ENCODE data around the gene MAP2K2. TPM values are rescaled to one million over a fixed set of nuclear protein-coding genes. Genes with fewer than 3 reads are reported as not detected.

Gene MAP2K2
- total RNA-seq, 4 donors from 2014 or later = 136 to 199 (median 195) TPM

DNA sequence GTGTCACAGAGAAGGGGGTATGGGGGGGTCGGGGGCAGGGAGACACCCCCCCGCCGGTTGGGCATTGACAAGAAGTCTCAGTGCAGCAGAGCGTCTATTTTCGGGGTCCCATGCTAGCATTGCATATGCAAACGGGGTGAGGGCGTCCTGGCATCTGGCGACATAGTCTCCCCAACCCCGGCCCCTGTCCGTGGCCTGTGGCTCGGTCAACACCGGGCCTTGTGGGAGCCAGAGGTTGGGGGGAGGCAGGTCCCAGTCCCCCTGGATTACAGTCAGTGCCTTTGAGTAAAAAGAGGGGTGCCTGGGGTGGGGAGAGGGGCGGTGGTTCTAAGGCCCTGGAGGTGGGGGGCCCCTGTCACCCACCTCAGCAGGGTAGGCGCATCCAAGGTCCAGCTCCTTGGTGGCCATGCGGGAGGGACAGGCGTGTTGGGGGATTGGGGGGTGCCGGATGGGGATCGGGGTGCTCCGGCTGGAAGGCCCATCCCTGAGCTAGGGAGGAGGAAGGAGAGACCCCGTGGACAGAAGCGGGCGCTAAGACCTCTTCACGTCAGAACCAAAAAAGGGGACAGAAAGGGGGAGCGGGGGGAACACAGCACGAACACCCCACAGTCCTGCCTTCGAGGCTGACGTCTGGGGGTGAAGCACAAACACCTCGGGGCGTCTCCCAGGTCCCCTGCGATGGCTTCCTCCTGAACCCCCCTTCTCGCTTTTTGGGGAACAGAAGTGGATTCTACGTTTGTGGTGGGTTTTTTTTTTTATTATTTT, 78.1 kb downstream of the MAP2K2 start:
- Histone ChIP-seq H3K4me1 (peaks cover 12 to 53% (median 23%) of the 10 kb centered on the region in 4 donors), H3K27me3 (no peaks in the 10 kb centered on the region), H3K4me3 (no peak overlapping the region), H3K27ac (no peak overlapping the region), H3K36me3 (peaks cover 0 to 22% (median 11%) of the 10 kb centered on the region in 4 donors), H3K9me3 (no peaks in the 10 kb centered on the region)
- intact Hi-C loops (cut with DNase I; ENCODE audit: low total_unique reads) = no loop called here
- in situ Hi-C loops (cut with MboI; ENCODE audit: low pct_ligation_motif_present in 1 of 4, low pct_unique_long_range_greater_than_20kb in 1 of 4, low sequenced_read_pairs in 3 of 4) = no loop called here
- no peak for DNase-seq
- TF ChIP-seq EP300 (IDR thresholded peaks at IDR 0.05; ENCODE audit: low read depth) = no peak
- TF ChIP-seq POLR2A (IDR thresholded peaks at IDR 0.05) = no peak
- WGBS, 2 donors (ENCODE audit: low coverage in 1 of 2) = 86 to 88% methylated on average over 8 to 32 of the region's 32 CpGs

DNA sequence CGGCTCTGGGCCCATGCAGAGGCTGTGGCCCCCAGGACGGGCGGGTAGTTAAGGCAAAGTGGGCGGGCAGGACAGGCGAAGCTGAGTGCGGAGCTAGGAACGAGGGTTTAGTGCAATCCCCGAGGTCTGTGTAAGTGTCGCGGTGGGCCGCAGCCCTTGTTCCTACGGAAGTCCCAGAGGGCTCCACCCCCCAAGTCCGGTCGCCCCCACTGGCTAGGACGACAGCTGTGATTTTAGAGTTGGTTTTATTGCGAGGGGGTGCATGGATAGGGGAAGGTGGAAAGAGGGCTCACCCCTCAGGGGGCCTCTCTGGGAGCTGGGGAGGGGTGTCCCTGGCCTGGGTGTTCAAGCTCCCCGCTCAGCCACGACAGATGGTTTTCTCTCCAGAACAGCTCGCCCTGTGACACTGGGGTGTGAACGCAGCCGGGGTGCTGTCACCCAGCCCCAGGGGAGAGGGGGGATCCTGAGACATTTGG, 78.9 kb downstream of the MAP2K2 start:
- Histone ChIP-seq H3K27ac (peak overlapping the region in 1 of 4 donors; percentile 13), H3K9me3 (no peaks in the 10 kb centered on the region), H3K27me3 (no peaks in the 10 kb centered on the region), H3K4me1 (peaks cover 10 to 45% (median 19%) of the 10 kb centered on the region in 4 donors), H3K4me3 (no peak overlapping the region), H3K36me3 (peaks cover 0 to 22% (median 11%) of the 10 kb centered on the region in 4 donors)
- WGBS, 2 donors (ENCODE audit: low coverage in 1 of 2) = 76 to 92% methylated on average over 7 to 21 of the region's 21 CpGs
- intact Hi-C loops (cut with DNase I; ENCODE audit: low total_unique reads) (no loop called here), in situ Hi-C loops (cut with MboI; ENCODE audit: low pct_ligation_motif_present in 1 of 4, low pct_unique_long_range_greater_than_20kb in 1 of 4, low sequenced_read_pairs in 3 of 4) (no loop called here)
- TF ChIP-seq EP300 (IDR thresholded peaks at IDR 0.05; ENCODE audit: low read depth) (no peak), POLR2A (IDR thresholded peaks at IDR 0.05) (no peak), POLR2AphosphoS5 (IDR thresholded peaks at IDR 0.05) (no peak)
- TF ChIP-seq, protein P1, sequence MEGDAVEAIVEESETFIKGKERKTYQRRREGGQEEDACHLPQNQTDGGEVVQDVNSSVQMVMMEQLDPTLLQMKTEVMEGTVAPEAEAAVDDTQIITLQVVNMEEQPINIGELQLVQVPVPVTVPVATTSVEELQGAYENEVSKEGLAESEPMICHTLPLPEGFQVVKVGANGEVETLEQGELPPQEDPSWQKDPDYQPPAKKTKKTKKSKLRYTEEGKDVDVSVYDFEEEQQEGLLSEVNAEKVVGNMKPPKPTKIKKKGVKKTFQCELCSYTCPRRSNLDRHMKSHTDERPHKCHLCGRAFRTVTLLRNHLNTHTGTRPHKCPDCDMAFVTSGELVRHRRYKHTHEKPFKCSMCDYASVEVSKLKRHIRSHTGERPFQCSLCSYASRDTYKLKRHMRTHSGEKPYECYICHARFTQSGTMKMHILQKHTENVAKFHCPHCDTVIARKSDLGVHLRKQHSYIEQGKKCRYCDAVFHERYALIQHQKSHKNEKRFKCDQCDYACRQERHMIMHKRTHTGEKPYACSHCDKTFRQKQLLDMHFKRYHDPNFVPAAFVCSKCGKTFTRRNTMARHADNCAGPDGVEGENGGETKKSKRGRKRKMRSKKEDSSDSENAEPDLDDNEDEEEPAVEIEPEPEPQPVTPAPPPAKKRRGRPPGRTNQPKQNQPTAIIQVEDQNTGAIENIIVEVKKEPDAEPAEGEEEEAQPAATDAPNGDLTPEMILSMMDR (IDR thresholded peaks at IDR 0.05) = no peak
- no peak for DNase-seq

DNA sequence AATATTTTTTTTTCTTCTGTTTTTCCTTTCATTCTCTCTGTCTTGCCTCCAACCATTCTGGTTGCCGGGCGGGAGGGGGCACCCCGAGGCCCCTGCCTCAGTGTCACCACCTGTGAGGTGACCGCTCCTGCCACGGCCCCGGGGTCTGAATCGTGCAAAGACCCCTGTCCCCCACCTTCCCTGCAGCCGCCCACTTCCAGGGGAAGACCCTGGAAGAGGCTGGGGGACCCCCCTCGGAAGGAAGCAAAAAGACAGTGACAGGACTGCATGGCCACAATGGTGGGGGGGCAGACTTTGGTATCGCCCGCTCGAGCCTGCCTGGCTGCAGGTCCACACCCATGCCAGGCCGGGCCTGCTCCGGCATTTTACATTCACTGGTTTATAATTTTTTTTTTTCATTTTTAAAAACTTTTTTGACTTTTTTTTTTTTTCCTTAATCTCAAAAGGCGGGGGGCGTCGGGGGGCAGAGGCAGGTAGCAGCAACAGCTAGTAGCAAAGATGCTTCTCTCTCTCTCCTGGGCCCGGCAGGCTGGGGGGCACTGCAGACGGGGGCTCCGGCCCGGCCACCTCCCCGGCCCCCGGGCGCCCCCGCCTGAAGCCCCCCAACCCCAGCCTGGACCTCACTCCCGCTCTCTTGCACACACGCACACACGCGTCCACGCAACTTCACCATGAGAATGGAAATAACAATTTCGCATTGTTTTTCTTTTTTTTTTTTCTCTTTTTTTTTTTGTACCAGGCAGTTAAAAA, 79.8 kb downstream of the MAP2K2 start:
- in situ Hi-C loops (cut with MboI; ENCODE audit: low pct_ligation_motif_present in 1 of 4, low pct_unique_long_range_greater_than_20kb in 1 of 4, low sequenced_read_pairs in 3 of 4) (no loop called here), intact Hi-C loops (cut with DNase I; ENCODE audit: low total_unique reads) (no loop called here)
- H3K4me1 ChIP-seq = peaks cover 3 to 37% (median 17%) of the 10 kb centered on the region in 4 donors
- peak overlapping the region in 2 of 4 donors; percentile 13 to 14 for H3K27ac ChIP-seq
- H3K27me3 ChIP-seq = no peaks in the 10 kb centered on the region
- H3K4me3 ChIP-seq = no peak overlapping the region
- peaks cover 0 to 22% (median 11%) of the 10 kb centered on the region in 4 donors for H3K36me3 ChIP-seq
- H3K9me3 ChIP-seq = no peaks in the 10 kb centered on the region
- 81 to 82% methylated on average over 8 to 31 of the region's 31 CpGs for WGBS, 2 donors (ENCODE audit: low coverage in 1 of 2)
- TF ChIP-seq EP300 (IDR thresholded peaks at IDR 0.05; ENCODE audit: low read depth) (no peak), POLR2AphosphoS5 (IDR thresholded peaks at IDR 0.05) (no peak), POLR2A (IDR thresholded peaks at IDR 0.05) (no peak)
- TF ChIP-seq, protein P1 (IDR thresholded peaks at IDR 0.05) = no peak
- no peak for DNase-seq

DNA sequence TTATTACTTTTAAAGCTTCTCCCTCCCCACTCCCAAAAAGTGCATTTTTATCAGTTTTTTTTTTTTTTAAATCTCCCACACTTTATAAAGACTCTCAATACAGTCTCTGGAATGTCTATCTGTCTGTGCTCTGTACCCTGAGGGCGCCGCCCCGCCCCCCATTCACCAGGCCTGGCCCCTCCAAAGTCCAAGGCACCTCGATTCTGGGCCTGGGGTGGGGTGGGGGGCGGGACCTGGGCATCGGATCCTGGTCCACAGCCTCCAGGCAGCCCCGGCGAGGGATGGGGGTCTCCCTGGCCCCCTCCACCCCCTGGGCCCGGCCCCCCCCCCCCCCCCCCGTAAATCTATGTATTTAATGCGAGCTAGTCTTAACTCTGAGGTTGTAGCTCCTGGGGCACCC, 80.5 kb downstream of the MAP2K2 start:
- intact Hi-C loops (cut with DNase I; ENCODE audit: low total_unique reads) = no loop called here

More for the DNA sequence above, 80.5 kb downstream of the MAP2K2 start:
- TF ChIP-seq EP300 (IDR thresholded peaks at IDR 0.05; ENCODE audit: low read depth) (no peak), POLR2AphosphoS5 (IDR thresholded peaks at IDR 0.05) (no peak), POLR2A (IDR thresholded peaks at IDR 0.05) (no peak)
- TF ChIP-seq, protein P1 (IDR thresholded peaks at IDR 0.05) = no peak
- peaks cover 0 to 22% (median 11%) of the 10 kb centered on the region in 4 donors for H3K36me3 ChIP-seq
- in situ Hi-C loops (cut with MboI; ENCODE audit: low pct_ligation_motif_present in 1 of 4, low pct_unique_long_range_greater_than_20kb in 1 of 4, low sequenced_read_pairs in 3 of 4) = no loop called here
- H3K9me3 ChIP-seq = no peaks in the 10 kb centered on the region
- no peak overlapping the region for H3K4me3 ChIP-seq
- no peaks in the 10 kb centered on the region for H3K27me3 ChIP-seq
- 42% methylated on average over 11 of the region's 11 CpGs; no CpG with 5 or more reads in 1 of the 2 donors for WGBS, 2 donors (ENCODE audit: low coverage in 1 of 2)
- no peak for DNase-seq
- H3K4me1 ChIP-seq = peaks cover 3 to 36% (median 17%) of the 10 kb centered on the region in 4 donors
- H3K27ac ChIP-seq = peak overlapping the region; percentile 14 to 53 (median 44)
